Measurements from ENCODE around the gene TIMM44.
"Not testable (repeated sequence)": the region's sequence is repeated elsewhere in the genome, so short reads cannot be mapped to it uniquely, and the experiment has no call there.

Gene TIMM44

GRCh38 chr19:7894612-7895309, 48.7 kb downstream of the TIMM44 start:
- peak; percentile 62 for DNase-seq

- DNase-seq: not testable (repeated sequence)
Observed at GRCh38 chr19:7893362-7894101, 49.9 kb downstream of the TIMM44 start.

- DNase-seq: no peak
Observed at GRCh38 chr19:7888826-7889217, 54.6 kb downstream of the TIMM44 start.

- DNase-seq: no peak
Observed at GRCh38 chr19:7888145-7888825, 55.2 kb downstream of the TIMM44 start, which contains the start of gene LRRC8E. Gene LRRC8E (plus strand): TSS chr19:7888510. CDS start chr19:7895604, 7,094 bp downstream.

GRCh38 chr19:7887408-7888144, 55.9 kb downstream of the TIMM44 start:
- DNase-seq: no peak

- no peak for DNase-seq
Observed at GRCh38 chr19:7885818-7886217, 57.6 kb downstream of the TIMM44 start.

GRCh38 chr19:7883796-7884570, 59.5 kb downstream of the TIMM44 start:
- DNase-seq: no peak

- DNase-seq: no peak
Observed at GRCh38 chr19:7883105-7883504, 60.4 kb downstream of the TIMM44 start.

- DNase-seq: no peak
Observed at GRCh38 chr19:7881910-7882309, 61.6 kb downstream of the TIMM44 start.

GRCh38 chr19:7879836-7880235, 63.6 kb downstream of the TIMM44 start:
- no peak for DNase-seq

- no peak for DNase-seq
Observed at GRCh38 chr19:7879111-7879807, 64.2 kb downstream of the TIMM44 start.

GRCh38 chr19:7877249-7877836, 66.1 kb downstream of the TIMM44 start:
- DNase-seq: no peak

All from DMS153 (cell line).